HG03159 (cell line): ENCODE data around the gene RPS3.
"Not testable (repeated sequence)": the region's sequence is repeated elsewhere in the genome, so short reads cannot be mapped to it uniquely, and the experiment has no call there.

ENCODE experiments used
- ATAC-seq: cut with Tn5 transposase; IDR thresholded peaks from one replicate; pipeline ENCODE4 v1.9.1; 2021; ENCODE audit warnings: mild to moderate bottlenecking, moderate library complexity; ENCODE audit not compliant: unreplicated experiment

The RPS3 gene

GRCh38 chr11:75380245-75380644 lies 19.1 kb upstream of the RPS3 start:
- no peak for ATAC-seq

DNA sequence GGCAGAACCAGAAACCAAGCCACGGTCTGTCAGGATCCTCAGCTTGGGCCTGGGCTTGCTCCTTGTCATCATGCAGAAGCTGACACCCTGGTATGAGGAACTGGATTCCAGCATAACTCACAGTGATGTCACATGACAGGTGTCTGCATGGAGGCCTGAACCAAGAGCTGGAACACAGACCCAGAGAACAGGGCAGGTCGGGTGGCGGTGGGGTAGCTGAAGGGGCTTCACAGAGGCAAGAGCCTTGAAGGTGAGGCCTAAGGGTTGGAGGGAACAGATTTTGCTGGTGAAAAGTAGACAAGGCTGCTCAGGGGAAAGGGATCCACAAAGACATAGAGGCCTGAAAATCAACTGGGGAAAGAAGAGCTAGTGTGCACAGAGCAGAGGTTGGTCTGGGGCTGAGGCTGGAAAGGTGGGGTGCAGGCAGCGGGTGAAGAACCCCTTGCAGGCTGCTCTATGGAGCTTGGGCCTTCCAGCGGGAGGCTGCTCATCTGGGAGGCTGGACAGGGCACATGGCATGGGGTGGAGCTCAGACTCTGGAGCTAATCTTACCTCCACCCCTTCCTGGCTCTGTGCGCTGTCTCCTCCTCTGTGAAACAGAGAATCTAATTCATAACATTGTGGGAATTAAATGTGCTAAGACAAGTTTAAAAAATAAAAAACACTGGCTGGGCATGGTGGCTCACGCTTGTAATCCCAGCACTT lies 18.4 kb upstream of the RPS3 start:
- no peak for ATAC-seq

DNA sequence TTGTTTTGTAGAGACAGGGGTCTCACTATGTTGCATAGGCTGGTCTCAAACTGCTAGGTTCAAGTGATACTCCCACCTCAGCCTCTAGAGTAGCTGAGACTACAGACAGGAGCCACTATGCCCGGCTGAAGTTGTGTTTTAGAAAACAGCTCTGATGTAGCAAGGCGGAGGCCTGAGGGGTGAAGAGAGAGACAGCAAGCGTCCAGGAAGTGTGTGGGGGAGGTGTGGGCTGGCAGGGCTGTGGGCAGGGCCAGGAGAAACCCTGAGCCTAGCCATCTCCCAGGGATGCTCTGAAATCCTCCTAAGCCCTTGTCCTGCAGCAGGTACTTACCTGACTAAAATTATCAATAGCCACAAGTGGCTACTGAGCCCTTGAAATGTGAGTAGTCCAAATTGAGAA lies 16.1 kb upstream of the RPS3 start:
- ATAC-seq, result no peak

GRCh38 chr11:75384438-75385080 lies 14.8 kb upstream of the RPS3 start:
- ATAC-seq, result no peak

GRCh38 chr11:75386942-75387630 lies 12.2 kb upstream of the RPS3 start:
- ATAC-seq, result no peak

- no peak for ATAC-seq
Observed at GRCh38 chr11:75387736-75388294, 11.5 kb upstream of the RPS3 start.

DNA sequence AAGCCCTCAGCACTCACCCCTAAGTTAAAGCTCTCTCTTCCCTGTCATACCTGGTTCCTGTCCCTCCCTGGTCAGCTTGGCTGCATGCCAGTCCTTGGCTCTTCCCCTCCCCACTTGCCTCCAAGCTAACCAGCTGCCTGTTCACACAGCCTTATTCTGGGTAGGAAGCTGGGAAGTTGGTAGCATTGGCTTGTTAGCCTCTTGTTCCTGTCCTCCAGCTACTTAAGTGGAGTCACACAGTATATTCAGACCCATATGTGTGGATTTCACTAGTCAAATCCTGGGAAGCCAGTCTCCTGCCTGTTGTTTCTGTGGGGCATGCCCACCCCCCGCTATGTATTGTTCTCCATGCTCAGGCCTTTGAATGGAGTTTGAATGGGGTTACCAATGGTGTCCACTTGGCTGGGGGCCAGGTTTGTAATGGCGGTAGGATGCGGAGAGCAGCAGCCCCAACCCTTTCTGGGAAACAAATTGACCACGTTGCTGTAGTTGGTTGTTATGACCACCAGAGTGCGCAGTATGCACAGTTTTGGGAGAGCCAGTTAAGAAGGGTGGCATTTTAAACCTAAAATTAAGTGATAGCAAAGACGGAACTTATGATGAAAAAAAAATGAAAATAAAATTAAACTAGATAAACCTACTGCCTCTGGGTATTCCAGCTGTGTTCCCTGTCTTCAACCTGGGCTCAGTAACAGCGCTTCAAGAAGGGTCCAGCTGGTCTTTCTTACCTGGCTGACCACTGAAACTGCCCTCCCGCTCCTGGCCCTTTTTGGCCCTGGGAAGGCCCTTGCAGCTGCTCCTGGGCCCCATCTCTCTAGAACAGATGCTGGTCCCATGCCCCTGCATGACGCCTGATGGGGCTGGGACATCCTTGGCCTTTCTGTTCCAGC lies 10.7 kb upstream of the RPS3 start:
- ATAC-seq, result peak; percentile 56

DNA sequence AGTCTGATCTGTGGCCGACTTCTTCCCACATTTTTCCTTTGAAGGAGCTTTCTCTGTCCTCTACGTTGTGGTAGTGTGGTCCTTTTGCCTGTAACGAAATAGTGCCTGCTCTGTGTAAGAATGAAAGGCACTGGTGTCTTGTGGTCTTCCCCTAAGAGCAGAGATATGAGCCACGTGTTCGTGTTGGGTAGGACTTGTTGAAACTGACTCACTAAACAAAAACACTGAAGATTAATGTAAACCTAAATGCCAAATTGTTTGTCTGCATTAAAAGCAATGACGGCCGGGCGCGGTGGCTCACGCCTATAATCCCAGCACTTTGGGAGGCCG lies 10.1 kb upstream of the RPS3 start:
- no peak for ATAC-seq

GRCh38 chr11:75389925-75390324 lies 9.4 kb upstream of the RPS3 start:
- no peak for ATAC-seq

DNA sequence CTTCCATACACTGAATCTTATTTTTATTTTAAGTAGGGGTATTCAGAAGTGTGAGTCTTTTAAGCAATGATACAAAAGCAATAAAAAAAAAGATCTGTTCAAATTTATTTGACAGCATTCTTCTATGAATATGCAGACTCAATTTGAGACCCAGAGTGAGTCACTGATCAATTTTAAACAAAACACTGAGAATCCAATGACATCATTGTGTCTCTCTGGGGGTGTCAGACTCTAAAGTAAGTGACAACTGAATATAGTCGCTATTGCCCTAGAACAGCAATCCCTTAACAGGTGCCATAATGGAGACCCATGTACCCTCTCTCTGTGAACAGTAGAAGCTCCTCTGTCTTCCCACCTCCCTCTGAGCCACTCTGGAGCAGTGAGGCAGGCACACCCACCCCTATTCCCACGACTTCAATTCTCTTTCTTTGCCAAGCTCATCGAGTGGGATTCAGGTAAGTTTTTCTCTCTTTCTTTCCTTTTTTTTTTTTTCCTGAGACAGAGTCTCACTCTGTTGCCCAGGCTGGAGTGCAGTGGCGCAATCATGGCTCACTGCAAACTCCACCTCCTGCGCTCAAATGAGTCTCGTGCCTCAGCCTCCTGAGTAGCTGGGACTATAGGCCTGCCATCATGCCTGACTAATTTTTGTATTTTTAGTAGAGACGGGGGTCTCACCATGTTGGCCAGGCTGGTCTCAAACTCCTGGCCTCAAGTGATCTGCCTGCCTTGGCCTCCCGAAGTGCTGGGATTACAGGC lies 5.1 kb upstream of the RPS3 start:
- ATAC-seq, result no peak

GRCh38 chr11:75398906-75399305 lies 412 bp upstream of the RPS3 start:
- no peak for ATAC-seq

DNA sequence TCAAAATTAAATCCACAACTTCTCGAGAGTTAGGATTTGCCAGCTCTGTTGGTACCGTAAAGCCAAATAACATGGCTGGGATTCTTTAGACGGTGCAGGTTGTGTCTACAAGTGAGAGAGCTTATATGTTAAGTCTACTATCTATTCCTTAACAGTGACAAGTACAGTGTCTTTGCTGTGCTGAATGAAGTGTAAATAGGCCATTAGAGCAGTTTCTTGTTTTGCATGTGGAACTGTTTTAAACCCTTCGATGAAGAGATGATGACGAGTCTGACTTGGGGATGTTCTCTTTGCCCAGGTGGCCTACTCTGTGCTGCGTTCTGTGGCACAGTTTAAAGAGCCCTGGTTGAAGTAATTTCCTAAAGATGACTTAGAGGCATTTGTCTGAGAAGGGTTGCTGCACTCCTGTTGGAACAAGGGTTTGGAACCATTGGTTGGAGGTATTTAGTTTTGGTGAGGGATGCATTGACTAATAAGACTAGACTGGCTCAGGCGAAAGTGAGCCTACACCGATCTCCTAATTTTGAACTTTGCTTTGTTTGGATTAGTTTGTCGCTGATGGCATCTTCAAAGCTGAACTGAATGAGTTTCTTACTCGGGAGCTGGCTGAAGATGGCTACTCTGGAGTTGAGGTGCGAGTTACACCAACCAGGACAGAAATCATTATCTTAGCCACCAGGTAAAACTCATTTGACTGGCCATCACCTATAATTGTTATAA lies 988 bp downstream of the RPS3 start:
- ATAC-seq, result no peak

- ATAC-seq, result no peak
Observed at GRCh38 chr11:75402002-75402773, 2.9 kb downstream of the RPS3 start.

DNA sequence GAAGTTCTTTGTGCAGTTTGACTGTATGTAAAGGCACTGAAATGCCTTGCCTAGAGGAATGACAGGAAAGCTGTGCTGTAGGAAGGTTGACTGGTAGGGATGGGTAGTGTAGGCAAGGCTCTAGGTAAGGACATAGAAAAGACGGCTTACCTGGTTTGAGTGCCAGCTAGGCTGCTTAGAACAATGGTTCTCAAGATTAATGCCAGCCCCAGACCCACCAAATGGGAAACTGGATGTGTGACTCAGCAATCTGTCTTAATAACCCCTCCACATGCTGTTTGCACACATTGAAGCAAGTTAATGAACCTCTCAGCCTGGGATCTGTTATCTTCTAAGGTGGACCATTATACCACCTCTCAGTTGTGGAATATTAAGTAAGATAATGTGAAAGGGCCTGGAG lies 3.7 kb downstream of the RPS3 start:
- ATAC-seq, result no peak

- no peak for ATAC-seq
Observed at GRCh38 chr11:75403983-75404658, 4.8 kb downstream of the RPS3 start.

GRCh38 chr11:75406338-75406777 lies 7.0 kb downstream of the RPS3 start:
- ATAC-seq, result no peak

- ATAC-seq, result no peak
Observed at GRCh38 chr11:75408957-75409219, 9.6 kb downstream of the RPS3 start.

GRCh38 chr11:75409971-75410370 lies 10.7 kb downstream of the RPS3 start:
- not testable (repeated sequence) for ATAC-seq

DNA sequence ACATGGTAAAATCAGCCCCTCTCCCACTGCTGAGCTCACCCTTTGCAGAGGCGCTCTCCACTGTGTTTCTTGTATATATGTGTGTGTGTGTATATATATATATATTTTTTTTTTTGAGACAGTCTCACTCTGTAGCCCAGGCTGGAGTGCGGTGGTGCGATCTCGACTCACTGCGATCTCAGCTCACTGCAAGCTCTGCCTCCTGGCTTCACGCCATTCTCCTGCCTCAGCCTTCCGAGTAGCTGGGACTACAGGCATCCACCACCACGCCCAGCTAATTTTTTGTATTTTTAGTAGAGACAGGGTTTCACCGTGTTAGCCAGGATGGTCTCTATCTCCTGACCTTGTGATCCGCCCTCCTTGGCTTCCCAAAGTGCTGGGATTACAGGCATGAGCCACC lies 13.8 kb downstream of the RPS3 start:
- not testable (repeated sequence) for ATAC-seq
